ENCODE results near the gene DENR. TPM values are rescaled to one million over a fixed set of nuclear protein-coding genes. Genes with fewer than 3 reads are reported as not detected.

Gene DENR
- total RNA-seq, 1 donor from 2014 or later, result 67.0 TPM

GRCh38 chr12:122729583-122730214 is 22.9 kb upstream of the DENR start:
- no peak for TF ChIP-seq CTCF (conservative IDR thresholded peaks at IDR 0.05)
- no peak for DNase-seq (ENCODE audit: low read depth, low spot score)
- no peak overlapping the region for H3K4me3 Mint-ChIP-seq
- no peak overlapping the region for H3K27ac Mint-ChIP-seq (ENCODE audit: unreplicated experiment)
- no peaks in the 10 kb centered on the region for H3K9me3 Mint-ChIP-seq
- H3K36me3 Mint-ChIP-seq (ENCODE audit: low read depth), result no peaks in the 10 kb centered on the region
- no peaks in the 10 kb centered on the region for H3K4me1 Mint-ChIP-seq
- H3K27me3 Mint-ChIP-seq (ENCODE audit: low read depth), result no peaks in the 10 kb centered on the region

GRCh38 chr12:122730215-122731014 is 22.2 kb upstream of the DENR start, which contains the start of gene HCAR1:
Gene HCAR1, minus strand, starts transcription at chr12:122730844. Its CDS starts 505 bp downstream, at chr12:122730339.
- no peaks in the 10 kb centered on the region for H3K27me3 Mint-ChIP-seq (ENCODE audit: low read depth)
- no peaks in the 10 kb centered on the region for H3K4me1 Mint-ChIP-seq
- no peak for DNase-seq (ENCODE audit: low read depth, low spot score)
- no peak within 1 kb of the TSS for H3K4me3 Mint-ChIP-seq
- H3K36me3 Mint-ChIP-seq (ENCODE audit: low read depth), result no peaks in the 10 kb centered on the region
- no peaks in the 10 kb centered on the region for H3K9me3 Mint-ChIP-seq
- H3K27ac Mint-ChIP-seq (ENCODE audit: unreplicated experiment), result no peak within 1 kb of the TSS
- no peak for TF ChIP-seq CTCF (conservative IDR thresholded peaks at IDR 0.05)

- peak overlapping the region; percentile 53 for H3K27ac Mint-ChIP-seq (ENCODE audit: unreplicated experiment)
- no peak for TF ChIP-seq CTCF (conservative IDR thresholded peaks at IDR 0.05)
Observed at GRCh38 chr12:122732170-122732569, 20.5 kb upstream of the DENR start.

GRCh38 chr12:122732611-122733010 is 20.0 kb upstream of the DENR start:
- H3K4me3 Mint-ChIP-seq, result no peak overlapping the region
- no peak for TF ChIP-seq CTCF (conservative IDR thresholded peaks at IDR 0.05)
- H3K27ac Mint-ChIP-seq (ENCODE audit: unreplicated experiment), result no peak overlapping the region
- no peak for DNase-seq (ENCODE audit: low read depth, low spot score)
- H3K36me3 Mint-ChIP-seq (ENCODE audit: low read depth), result no peaks in the 10 kb centered on the region
- no peaks in the 10 kb centered on the region for H3K27me3 Mint-ChIP-seq (ENCODE audit: low read depth)
- H3K4me1 Mint-ChIP-seq, result no peaks in the 10 kb centered on the region
- no peaks in the 10 kb centered on the region for H3K9me3 Mint-ChIP-seq

More at GRCh38 chr12:122732170-122732569, 20.5 kb upstream of the DENR start:
- H3K4me3 Mint-ChIP-seq, result no peak overlapping the region
- DNase-seq (ENCODE audit: low read depth, low spot score), result no peak
- H3K36me3 Mint-ChIP-seq (ENCODE audit: low read depth), result no peaks in the 10 kb centered on the region
- H3K4me1 Mint-ChIP-seq, result no peaks in the 10 kb centered on the region
- no peaks in the 10 kb centered on the region for H3K9me3 Mint-ChIP-seq
- no peaks in the 10 kb centered on the region for H3K27me3 Mint-ChIP-seq (ENCODE audit: low read depth)

GRCh38 chr12:122738571-122738970 is 14.1 kb upstream of the DENR start:
- Mint-ChIP-seq H3K27me3 (ENCODE audit: low read depth) (no peaks in the 10 kb centered on the region), H3K4me1 (no peaks in the 10 kb centered on the region), H3K9me3 (no peaks in the 10 kb centered on the region), H3K27ac (ENCODE audit: unreplicated experiment) (no peak overlapping the region), H3K36me3 (ENCODE audit: low read depth) (no peaks in the 10 kb centered on the region), H3K4me3 (no peak overlapping the region)
- no peak for TF ChIP-seq CTCF (conservative IDR thresholded peaks at IDR 0.05)
- no peak for DNase-seq (ENCODE audit: low read depth, low spot score)

All from neural crest cell (in vitro differentiated cells).